HepG2 (cell line): ENCODE results near the gene CCNB1IP1.

Experiments used
- NFYB ChIP-seq: sonication (generic); formaldehyde crosslinking; IDR thresholded peaks from 2 replicates; pipeline ENCODE4 v1.4.0; 2020; ENCODE audit warnings: missing genetic modification reagents
- RXRB ChIP-seq: IDR thresholded peaks from 2 replicates; pipeline ENCODE4 v1.6.1; 2016; ENCODE audit warnings: borderline replicate concordance, missing genetic modification reagents, missing compliant biosample characterization
- SALL1 ChIP-seq: sonication (generic); formaldehyde crosslinking; IDR thresholded peaks from 2 replicates; pipeline ENCODE4 v1.8.0; 2022; ENCODE audit warnings: mild to moderate bottlenecking, missing genetic modification reagents
- ZFX ChIP-seq: sonication (generic); formaldehyde crosslinking; IDR thresholded peaks from 2 replicates; pipeline ENCODE4 v1.4.0; 2020; ENCODE audit warnings: mild to moderate bottlenecking, low read depth, missing genetic modification reagents, moderate library complexity

DNA sequence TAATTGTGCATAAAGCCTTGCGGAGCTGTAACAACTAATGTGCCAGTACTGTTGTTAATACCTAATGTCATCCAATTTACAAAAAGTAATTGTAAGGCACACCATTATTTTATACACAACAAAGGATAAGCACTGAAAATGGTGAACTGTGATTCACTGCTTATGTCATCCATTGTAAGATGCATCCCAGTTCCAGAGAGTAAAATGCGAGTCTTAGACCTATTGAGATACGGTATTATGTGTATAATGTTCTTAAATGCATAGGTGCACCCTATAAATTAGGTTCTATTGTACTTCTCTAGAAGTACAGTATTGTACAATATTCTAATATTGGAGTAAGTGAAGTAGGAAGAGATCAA, 10.8 kb upstream of the CCNB1IP1 start:
- TF ChIP-seq NFYB (no peak), RXRB (CRISPR knock-in tag) (no peak), SALL1 (CRISPR knock-in tag) (no peak), ZFX (CRISPR knock-in tag) (no peak)
